ENCODE data around the gene UBASH3B. TPM values are rescaled to one million over a fixed set of nuclear protein-coding genes. Genes with fewer than 3 reads are reported as not detected.

UBASH3B gene
- total RNA-seq, 2 experiments from 2014 or later: 54.7 to 73.0 TPM

- TF ChIP-seq, protein P1, sequence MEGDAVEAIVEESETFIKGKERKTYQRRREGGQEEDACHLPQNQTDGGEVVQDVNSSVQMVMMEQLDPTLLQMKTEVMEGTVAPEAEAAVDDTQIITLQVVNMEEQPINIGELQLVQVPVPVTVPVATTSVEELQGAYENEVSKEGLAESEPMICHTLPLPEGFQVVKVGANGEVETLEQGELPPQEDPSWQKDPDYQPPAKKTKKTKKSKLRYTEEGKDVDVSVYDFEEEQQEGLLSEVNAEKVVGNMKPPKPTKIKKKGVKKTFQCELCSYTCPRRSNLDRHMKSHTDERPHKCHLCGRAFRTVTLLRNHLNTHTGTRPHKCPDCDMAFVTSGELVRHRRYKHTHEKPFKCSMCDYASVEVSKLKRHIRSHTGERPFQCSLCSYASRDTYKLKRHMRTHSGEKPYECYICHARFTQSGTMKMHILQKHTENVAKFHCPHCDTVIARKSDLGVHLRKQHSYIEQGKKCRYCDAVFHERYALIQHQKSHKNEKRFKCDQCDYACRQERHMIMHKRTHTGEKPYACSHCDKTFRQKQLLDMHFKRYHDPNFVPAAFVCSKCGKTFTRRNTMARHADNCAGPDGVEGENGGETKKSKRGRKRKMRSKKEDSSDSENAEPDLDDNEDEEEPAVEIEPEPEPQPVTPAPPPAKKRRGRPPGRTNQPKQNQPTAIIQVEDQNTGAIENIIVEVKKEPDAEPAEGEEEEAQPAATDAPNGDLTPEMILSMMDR (conservative IDR thresholded peaks at IDR 0.05; ENCODE audit: low read length): peak; percentile 63
- TF ChIP-seq EZH2phosphoT487 (IDR thresholded peaks at IDR 0.05; ENCODE audit: borderline replicate concordance, low read depth, low read length): no peak
- no TSS peak for BruUV-seq (replicated peaks)
- ChIA-PET CTCF (ENCODE audit: unreplicated experiment) (no interaction called here), POLR2A (no interaction called here)
- H3K36me3 ChIP-seq (ENCODE audit: insufficient read depth, low read length): peaks cover 58% of the 10 kb centered on the region
- H2AFZ ChIP-seq (ENCODE audit: low read length): no peak overlapping the region
- no peaks in the 10 kb centered on the region for H3K79me2 ChIP-seq (ENCODE audit: insufficient read depth, low read depth, low read length)
- no peaks in the 10 kb centered on the region for H3K9me3 ChIP-seq (ENCODE audit: low read length)
- intact Hi-C loops (cut with micrococcal nuclease; ENCODE audit: unreplicated experiment): no loop called here
- no peak overlapping the region for H3K4me3 ChIP-seq (ENCODE audit: low read depth, low read length, poor library complexity, severe bottlenecking)
- H3K4me2 ChIP-seq (ENCODE audit: low read length): no peak overlapping the region
- H3K4me1 ChIP-seq (ENCODE audit: insufficient read depth, low read length, poor library complexity, severe bottlenecking): peaks cover 7% of the 10 kb centered on the region
- H3K27ac ChIP-seq (ENCODE audit: low read depth, low read length, poor library complexity, severe bottlenecking): no peak overlapping the region
- no peaks in the 10 kb centered on the region for H4K20me1 ChIP-seq (ENCODE audit: insufficient read depth, low read length)
- H3K9me2 ChIP-seq (ENCODE audit: insufficient read depth, low read length): no peaks in the 10 kb centered on the region
- DNase-seq (ENCODE audit: low spot score): no peak
Measured at GRCh38 chr11:122788781-122789535, 133.4 kb downstream of the UBASH3B start.

DNA sequence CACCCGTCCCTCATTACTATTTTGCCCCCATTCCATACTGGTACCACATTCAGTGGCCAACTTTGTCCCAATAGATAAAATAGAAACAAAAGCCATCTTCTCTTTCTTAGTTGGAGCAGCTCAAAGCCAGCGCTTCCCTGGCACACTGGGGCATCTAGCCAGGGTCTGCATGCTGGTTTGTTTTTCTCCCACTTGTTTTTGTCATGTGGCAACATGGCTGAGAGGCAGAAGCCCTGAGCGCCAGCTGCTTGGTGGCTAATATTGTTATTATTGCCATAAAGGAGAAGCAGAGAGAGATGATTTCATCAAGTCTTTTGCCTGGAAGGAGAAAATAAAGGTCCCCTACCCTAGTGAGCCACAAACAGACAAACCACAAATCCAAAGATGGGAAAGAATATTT lies 134.4 kb downstream of the UBASH3B start:
- POLR2A ChIA-PET: interaction anchor here (0.7 to 0.9 kb wide), 2 partner anchors 9 to 158 kb away, joined by 3 to 4 read pairs; no protein-coding TSS in a partner anchor
- no TSS peak for BruUV-seq (replicated peaks)
- no peak overlapping the region for H2AFZ ChIP-seq (ENCODE audit: low read length)
- TF ChIP-seq, protein P1 (conservative IDR thresholded peaks at IDR 0.05; ENCODE audit: low read length): no peak
- TF ChIP-seq EZH2phosphoT487 (IDR thresholded peaks at IDR 0.05; ENCODE audit: borderline replicate concordance, low read depth, low read length): no peak
- no peak overlapping the region for H3K4me3 ChIP-seq (ENCODE audit: low read depth, low read length, poor library complexity, severe bottlenecking)
- peaks cover 7% of the 10 kb centered on the region for H3K4me1 ChIP-seq (ENCODE audit: insufficient read depth, low read length, poor library complexity, severe bottlenecking)
- CTCF ChIA-PET (ENCODE audit: unreplicated experiment): no interaction called here
- H4K20me1 ChIP-seq (ENCODE audit: insufficient read depth, low read length): no peaks in the 10 kb centered on the region
- DNase-seq (ENCODE audit: low spot score): no peak
- H3K4me2 ChIP-seq (ENCODE audit: low read length): no peak overlapping the region
- H3K27ac ChIP-seq (ENCODE audit: low read depth, low read length, poor library complexity, severe bottlenecking): no peak overlapping the region
- no peaks in the 10 kb centered on the region for H3K9me2 ChIP-seq (ENCODE audit: insufficient read depth, low read length)
- H3K36me3 ChIP-seq (ENCODE audit: insufficient read depth, low read length): peaks cover 58% of the 10 kb centered on the region
- intact Hi-C loops (cut with micrococcal nuclease; ENCODE audit: unreplicated experiment): no loop called here
- no peaks in the 10 kb centered on the region for H3K9me3 ChIP-seq (ENCODE audit: low read length)
- no peaks in the 10 kb centered on the region for H3K79me2 ChIP-seq (ENCODE audit: insufficient read depth, low read depth, low read length)

DNA sequence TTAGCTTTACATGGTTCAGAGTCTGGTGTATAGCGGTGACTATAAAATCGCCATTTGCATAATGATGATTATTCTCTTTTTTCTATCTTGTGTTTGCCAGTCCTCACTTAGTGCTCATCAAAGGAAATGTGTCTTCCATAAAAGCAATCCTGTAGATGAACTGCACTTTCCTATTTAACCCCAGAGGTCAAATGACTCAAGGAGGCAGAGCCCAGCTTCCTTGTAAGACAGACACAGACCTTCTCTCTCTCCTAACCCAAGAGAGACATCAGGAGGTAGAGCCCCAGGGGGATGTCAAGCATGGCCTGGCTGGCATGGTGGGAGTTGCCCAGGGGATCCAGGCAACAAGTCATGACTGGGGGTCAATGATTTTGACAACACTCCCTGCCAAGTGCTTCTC lies 135.9 kb downstream of the UBASH3B start:
- Histone ChIP-seq H4K20me1 (ENCODE audit: insufficient read depth, low read length) (no peaks in the 10 kb centered on the region), H3K36me3 (ENCODE audit: insufficient read depth, low read length) (peaks cover 73% of the 10 kb centered on the region), H3K4me2 (ENCODE audit: low read length) (no peak overlapping the region), H3K79me2 (ENCODE audit: insufficient read depth, low read depth, low read length) (no peaks in the 10 kb centered on the region), H3K27ac (ENCODE audit: low read depth, low read length, poor library complexity, severe bottlenecking) (no peak overlapping the region), H3K9me3 (ENCODE audit: low read length) (no peaks in the 10 kb centered on the region), H3K9me2 (ENCODE audit: insufficient read depth, low read length) (no peaks in the 10 kb centered on the region), H3K4me1 (ENCODE audit: insufficient read depth, low read length, poor library complexity, severe bottlenecking) (peaks cover 7% of the 10 kb centered on the region), H3K4me3 (ENCODE audit: low read depth, low read length, poor library complexity, severe bottlenecking) (no peak overlapping the region), H2AFZ (ENCODE audit: low read length) (no peak overlapping the region)
- intact Hi-C loops (cut with micrococcal nuclease; ENCODE audit: unreplicated experiment): no loop called here
- BruUV-seq (replicated peaks): no TSS peak
- ChIA-PET CTCF (ENCODE audit: unreplicated experiment) (interaction anchor here (1.1 kb wide), 1 partner anchor 42 kb away, joined by 3 read pairs; no protein-coding TSS in a partner anchor), POLR2A (interaction anchor here (0.6 kb wide), 1 partner anchor 146 kb away, joined by 9 read pairs; no protein-coding TSS in a partner anchor)
- TF ChIP-seq EZH2phosphoT487 (IDR thresholded peaks at IDR 0.05; ENCODE audit: borderline replicate concordance, low read depth, low read length): no peak
- DNase-seq (ENCODE audit: low spot score): no peak

Measured in OCI-LY7 (cell line).